NCI-H524 (cell line): ENCODE measurements around the gene NPRL2.

Source experiments
- DNase-seq, 2 experiments: peaks; one replicate each; lab custom pipeline; 2025; lab: John Stamatoyannopoulos, UW

Gene NPRL2

DNA sequence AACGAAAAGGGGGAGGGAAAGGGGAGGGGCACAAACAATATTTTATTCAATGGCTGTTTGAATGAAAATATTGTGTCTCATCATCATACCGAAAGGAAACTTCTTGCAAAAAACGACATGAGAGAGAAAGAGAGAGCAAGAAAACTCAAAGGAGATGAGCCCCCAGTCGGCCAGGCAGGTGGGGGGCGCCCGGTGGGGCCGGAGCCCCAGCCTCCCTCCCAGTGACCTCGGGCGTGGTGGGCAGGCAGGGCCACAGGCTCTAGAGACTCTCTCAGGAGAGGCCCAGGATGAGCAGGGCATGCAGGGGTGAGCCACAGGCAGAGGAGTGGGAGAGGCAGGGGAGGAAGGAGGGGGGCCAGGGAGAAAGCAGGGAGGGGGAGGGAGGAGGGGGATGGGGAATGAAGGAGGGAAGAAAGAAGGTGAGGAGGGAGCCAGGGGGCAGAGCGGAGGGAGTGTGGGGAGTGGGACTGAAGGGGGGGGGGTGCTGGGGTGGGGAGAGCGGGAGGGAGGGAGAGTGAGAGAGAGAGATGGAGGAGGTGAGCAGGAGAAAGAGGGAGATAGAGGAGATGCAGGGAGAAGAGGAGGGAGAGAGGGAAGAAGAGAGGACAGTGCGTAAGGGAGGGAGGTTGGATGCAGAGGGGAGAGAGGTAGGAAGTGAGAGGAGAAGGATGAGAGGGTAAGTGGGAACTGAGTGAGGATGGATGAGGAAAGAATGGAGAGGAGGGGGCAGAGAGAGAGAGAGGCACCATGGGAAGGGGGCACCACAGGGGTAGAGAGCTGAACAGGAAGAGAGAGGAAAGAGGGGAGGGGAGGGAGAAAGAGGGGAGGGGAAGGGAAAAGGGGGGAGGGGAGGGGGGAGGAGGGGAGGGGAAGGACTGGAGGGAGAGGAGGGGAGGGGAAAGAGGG is 22.8 kb upstream of the NPRL2 start:
- no peak for DNase-seq

DNA sequence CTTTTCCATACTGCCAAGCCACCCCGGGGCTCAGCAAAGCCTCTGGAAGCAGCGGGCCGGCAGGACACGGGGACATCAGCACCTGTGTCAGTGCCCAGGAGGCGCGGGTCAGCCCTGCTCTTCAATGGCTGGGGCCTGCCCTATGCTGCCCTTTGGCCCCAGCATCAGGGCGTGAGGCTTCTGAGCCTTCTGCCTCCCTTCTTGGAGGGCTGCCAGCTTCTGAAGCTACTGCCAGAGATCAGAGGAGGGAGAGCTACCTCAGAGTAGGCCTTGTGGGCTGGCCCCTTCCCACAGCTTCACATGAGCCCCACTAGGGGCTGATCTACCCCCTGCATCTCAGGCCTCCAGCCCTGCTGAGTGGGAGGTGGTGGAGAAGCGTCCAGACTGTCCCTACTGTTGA is 21.8 kb upstream of the NPRL2 start:
- peak in 1 of 2 experiments; percentile 19 for DNase-seq

DNA sequence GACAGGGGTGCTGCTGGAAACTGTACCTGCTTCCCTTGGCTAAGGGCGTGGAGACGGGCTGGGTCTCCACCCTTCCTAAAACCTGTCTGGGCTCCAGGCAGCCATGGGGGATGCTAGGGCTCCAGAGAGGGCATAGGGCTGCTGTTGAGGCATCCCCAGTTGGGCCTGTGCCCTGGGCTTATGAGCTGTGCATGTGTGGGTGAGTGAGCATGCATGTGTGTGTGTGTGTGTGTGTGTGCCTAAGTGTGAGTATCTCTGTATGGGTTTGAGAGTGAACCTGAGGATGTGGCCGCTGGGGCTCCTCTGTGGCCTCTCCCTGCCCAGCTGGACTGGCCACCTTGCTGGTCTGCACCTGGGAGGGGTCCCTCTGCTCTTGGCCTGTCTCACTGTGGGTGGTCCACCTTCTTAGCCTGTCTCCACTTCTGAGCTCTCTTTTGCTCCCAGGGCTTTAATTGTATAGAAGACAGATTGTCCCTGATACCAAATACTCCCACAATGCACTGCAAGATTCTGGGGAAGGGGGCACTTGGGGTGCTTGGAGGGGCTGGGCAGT is 20.6 kb upstream of the NPRL2 start:
- DNase-seq, result no peak

DNA sequence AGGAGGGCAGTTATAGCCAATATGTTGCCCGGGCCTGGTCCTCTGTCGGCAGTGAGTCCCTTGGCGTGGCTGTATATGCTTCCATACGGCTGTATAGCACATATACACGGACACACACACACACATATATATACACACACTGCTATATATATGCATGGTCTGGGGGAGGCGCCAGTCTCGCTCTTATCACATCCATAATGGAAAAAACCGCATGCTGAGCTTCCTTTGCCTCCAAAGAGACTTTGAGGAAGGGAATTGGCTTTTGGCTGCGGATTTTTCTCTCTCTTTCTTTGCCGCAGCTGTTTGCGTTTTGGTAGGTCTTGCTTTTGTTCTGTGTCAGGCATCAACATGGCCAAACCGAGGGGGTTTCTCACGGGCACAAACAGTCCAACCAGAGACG is 20.0 kb upstream of the NPRL2 start:
- peak; percentile 14 to 53 for DNase-seq

DNA sequence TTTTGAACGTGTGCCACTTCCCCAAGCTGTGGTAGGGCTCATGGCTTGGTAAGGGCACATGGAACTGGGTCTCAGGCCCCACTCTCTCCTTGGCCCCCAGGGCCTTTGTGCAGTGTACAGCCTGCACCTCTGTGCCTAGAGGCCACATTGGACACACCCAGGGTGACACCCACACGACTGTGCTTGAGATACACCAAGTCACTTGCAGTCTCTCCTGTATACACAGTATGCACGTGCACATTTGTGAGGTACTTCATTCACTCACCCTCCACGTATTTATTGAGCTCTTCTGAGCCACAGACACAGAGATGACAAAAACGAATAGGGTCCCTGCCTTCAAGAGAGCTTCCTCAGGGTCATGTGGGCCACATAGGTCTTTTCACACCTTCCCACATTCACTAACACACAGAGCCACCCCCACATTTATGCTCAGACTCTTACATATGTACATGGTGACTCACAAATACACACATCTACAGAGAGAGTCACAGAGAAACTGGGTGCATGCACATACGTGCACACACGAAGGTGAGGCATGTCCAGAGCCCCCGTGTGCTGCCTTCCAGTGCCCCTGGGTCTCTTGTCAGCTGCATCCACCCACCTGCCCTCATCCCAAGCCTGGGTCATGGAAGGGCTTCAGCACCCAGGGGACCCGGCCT is 18.6 kb upstream of the NPRL2 start:
- DNase-seq, result no peak

DNA sequence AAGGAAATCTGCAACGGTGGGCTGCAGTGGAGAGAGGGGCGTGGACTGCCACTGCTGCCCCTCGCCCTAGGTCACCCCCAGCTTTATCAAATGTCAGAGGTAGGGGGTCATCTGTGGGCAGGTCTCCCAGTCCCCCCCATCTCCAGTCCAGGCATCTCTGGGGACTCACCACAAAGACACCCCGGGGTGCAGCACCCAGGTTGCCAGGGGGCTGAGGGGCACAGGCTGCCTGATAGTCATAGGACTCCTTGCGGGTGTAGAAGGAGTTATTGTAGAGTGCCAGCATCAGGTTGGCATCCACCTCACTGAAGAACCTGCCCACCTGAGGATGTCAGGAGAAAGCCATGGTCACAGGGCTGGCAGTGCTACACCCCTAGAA is 15.3 kb upstream of the NPRL2 start:
- no peak for DNase-seq

DNA sequence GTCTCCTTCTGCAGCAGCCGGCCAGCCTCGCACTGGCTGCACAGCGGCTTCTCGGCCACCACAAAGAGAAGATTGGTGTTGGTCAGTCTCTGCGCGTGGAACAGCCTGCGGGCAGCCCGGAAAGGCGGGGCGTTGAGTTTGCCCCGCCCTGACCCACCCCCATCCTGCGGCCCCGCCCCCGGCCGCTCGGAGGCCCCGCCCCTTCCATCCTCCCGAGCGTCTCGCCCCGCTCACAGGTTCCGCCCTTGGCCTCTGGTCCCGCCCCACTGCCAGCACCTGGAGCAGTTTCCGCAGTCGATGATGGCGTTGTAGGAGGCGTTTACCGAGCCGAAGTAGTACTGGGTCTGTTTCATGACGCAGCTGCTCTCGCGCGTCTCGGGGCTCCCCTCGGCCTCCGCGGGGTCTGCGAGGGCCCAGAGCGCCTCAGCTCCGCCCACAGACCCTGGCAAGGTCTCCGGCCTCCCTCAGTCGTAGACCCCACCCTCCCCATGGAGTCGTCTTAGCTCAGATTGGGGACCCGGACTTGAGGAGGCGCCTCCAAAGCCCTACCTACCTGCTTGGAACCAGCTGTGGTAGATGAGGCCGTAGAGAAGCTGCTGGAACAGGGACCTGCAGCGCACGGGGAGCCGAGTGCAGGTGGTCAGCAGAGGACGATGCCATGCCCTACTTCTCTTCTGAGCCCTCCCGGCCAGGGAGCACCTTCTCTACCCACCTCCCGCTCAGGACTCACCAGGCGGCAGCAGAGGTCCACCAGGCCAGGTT is 14.7 kb upstream of the NPRL2 start:
- DNase-seq, result no peak

DNA sequence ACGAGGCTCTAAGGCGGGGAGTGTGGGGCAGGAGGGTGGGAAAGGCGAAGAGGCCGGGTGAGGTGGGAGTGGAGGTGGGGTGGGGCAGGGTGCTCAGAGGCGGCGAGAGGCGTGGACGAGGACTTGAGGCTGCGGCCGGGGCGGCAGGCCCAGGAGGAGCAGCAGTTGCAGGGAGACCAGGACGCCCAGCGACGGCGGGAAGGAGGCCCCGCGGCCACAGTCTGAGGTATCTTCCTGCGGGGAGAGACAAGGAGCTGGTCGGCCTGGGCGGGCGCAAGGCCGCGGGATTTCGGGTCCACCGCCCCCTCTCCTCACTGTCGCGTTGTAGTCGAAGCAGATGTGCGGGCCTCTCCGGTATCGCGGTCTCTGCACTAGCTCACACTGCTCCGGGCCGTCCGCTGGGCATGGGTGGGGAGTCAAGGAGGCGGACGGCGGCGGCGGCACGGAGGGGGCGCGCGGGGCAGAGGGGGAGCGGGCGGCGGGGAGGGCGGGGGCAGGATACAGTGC is 14.1 kb upstream of the NPRL2 start:
- no peak for DNase-seq

DNA sequence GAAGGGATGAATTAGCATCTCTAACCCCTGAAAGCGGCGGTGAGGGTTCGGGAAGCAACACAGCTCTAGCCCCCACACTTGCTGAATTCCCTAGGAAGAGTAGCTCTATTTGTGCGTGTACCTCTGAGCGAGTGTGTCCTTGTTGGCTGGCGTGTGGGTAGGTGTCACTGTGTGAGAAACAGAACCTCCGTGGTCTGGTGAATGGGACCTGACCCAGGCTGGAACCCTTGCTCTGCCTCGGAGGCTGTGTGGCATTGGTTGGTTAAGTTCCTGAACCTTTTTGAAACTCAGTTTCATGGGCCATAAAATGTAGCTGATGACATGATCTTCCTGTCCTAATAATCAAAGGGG is 9.2 kb upstream of the NPRL2 start:
- DNase-seq, result no peak

DNA sequence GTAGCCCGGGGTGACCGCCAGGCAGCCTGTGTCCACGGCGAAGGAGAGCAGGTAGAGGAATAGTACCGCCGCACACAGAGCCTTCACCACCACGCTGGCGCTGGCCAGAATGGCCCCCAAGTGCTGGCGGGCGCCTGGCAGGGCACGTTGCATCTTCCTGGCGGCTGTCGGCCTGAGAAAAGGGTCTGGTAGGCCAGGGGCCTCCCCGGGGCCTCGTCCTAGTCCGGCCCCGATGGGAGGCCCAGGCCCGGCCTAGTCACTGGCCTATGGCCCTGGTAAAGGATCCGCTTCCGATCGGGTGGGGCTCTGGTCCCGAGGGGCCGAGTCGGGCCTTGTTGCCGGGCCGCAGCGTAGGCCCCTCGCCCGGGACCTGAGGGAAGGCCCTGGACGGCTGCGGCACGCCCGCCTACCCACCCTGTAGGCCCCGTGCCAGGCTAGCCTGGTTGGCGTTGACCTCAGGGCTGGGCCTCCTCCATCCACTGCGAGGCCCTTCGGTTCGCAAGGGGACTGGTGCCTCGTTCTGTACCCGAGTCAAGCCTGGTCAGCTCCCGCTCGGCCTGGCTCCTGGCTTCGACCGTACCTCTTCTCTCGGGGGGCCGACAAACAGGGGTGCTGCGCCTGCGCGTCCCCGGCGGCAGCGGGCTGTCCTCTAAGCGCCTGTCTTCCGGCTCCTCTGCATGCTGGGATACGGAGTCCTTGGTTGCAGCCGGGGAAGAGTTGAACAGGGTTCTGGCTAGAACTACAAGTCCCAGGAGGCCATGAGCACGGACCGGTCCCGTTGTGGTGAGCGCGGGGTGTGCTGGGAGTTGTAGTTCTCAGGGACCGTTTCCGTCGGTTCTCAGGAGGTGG is 8.6 kb upstream of the NPRL2 start, which contains the start of gene TMEM115:
TMEM115 (minus strand) TSS at position 611 of the 849 bp plus-strand sequence; CDS start at position 153, 458 bp downstream.
- peak; percentile 95 to 97 for DNase-seq

DNA sequence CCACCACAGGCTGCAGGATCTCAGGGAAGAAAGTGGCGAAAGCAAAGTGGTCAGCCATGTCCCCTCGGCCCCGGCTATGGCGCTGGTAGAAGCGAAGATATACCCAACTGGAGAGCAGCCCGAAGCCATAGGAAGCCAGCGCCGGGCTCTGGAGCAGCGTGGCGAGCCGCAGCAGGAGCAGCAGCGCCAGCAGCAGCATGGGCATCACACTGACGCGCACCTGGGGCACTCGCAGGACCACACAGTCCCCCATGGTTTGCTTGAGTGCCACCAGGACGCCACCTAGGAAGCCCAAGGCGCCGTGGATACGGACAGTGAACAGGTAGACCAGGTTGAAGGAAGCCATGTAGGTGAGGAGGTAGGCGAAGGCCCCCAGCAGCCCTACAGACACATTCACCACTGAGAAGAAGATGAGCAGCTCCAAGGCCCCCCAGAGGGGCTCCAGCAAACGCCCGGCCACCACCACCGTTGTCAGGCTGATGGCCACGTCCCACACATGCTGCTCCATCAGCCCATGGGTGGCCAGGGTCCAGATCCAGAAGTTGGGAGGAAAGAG is 7.9 kb upstream of the NPRL2 start:
- no peak for DNase-seq

DNA sequence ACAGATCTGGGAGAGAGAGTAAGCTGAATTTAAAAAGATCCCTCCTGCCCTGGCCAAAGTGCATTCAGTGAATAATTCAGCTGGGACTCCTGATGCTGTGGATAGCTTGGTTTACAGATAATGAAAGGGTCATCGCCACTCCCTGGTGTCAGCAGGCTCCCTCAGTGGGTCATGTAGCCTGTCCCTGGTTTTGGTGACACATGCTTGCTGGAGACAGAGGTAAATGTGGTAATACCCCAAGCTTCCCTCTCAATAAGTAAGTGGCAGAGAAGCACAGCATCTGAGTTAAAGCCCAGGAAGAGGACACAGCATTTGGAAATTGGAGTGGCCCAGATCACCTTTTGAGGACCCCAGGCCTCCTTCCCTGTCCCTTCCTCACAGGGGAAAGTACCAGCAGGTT is 6.9 kb upstream of the NPRL2 start:
- DNase-seq, result no peak

DNA sequence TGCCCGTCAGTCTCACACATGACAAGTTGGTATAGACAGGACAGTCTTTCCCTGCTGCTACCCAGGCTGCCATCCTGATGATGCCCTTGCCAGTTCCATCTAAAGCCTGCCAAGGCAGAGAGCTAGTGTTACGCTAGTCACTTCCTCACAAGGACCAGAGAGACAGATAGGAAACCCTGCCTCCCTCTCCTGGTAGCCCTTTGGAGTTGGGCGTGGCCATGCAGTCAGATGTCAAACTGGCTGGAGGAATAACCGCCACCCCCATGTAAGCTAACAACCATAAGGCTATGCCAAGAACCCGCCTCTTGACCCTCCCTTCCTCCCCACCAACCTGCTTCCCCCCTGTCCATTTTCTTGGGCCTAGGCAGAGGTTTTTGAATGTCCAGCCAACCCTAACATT is 6.0 kb upstream of the NPRL2 start:
- DNase-seq, result no peak

DNA sequence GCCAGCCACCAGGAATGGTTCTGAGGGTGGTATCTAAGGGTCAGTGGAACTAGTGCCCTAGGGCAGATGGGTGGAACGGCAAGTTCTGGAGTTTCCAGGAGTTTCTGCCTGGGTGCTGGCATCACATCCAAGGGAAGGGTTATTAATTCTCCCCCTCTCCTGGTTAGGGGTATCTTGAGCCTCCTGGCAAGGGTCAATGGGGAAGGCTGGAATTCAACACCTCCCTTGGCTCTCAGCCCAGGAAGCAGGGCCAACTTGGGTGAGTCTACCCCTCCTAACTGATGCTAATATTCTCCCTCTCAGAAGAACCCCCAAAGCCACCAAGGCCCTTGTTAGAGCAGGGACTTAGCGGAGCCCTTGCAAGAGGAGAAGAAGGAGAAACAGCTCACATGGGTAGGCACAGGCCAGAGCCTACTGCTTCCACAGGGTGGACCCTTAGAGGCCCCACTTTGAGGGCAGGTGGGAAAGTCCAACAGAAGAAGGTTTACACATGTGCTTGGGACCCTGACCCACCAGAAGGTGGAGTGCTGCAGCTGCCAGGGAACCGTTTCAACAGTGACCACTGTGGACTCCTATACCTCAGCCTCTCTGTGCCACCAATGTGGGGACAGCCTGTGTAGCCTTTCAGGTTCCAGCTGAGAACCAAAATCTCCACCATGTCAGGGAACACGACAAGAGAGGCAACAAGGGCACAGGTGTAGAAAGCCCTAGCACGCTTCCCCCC is 5.4 kb upstream of the NPRL2 start:
- no peak for DNase-seq

DNA sequence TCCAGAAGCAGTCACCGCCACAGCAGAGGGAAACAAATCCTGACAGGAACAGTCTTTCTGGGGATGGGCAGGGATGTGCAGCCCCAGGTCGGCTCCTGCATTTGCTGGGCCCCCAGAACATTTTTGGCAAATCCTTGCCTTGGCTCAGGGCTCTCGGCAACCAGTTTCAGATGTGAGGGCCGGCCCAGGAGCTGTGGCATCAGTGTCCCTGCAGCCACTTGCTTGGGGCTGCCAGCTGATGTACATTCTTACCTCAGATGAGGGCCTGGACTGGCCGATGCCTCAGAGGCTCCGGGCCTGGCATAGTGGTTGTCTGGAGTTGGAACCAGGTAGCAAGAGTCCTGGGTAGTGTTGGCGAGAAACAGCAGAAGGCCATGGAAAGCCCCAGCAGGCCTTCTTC is 4.3 kb upstream of the NPRL2 start:
- no peak for DNase-seq

DNA sequence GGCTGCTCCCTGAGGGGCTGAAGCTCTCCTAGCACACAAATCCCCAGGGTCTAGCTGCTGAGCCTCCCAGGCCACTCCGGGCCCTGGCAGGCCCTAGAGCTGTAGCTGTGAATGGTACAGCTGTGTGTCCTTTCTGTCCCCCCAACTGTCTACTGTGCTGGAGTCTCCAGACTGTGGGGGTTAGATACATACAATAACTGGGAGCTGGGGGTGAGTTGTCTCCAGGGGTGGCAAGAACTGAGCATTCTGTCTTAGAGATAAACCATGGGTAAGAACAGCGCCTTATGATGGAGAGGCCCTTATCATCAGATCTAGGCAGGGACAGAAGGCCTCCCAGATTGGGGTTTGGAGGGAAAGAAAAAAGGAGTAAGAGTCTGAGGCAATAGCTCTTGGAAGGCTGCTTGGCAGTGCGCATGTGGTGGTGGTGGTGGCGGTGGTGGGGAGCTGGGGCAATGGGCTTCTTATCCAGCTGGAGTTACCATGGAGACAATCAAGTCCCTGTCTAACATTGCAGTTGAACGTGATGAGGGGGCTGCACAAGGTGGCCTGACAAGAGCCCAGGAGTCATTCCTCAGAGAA is 3.7 kb upstream of the NPRL2 start:
- no peak for DNase-seq

DNA sequence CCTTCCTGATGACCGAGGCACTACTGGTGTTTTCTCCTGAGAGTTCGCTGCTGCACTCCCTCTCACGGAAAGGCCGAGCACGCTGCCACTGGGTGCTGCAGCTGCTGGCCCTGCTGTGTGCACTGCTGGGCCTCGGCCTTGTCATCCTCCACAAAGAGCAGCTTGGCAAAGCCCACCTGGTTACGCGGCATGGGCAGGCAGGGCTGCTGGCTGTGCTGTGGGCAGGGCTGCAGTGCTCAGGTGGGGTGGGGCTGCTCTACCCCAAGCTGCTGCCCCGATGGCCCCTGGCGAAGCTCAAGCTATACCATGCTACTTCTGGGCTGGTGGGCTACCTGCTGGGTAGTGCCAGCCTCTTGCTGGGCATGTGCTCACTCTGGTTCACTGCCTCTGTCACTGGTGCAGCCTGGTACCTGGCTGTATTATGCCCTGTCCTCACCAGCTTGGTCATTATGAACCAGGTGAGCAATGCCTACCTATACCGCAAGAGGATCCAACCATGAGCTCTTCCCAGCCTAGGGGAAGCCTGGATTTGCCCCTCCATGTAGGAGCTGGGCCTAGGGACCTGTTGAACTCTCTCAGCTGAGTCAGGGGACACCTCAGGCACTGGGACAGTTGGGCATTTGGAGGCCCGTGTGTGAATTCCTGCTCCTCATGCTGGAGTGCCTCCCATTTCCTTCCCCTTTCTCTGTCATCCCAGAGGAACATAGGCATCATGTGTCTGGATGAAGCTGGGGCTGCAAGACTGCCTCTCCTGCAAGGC is 2.9 kb upstream of the NPRL2 start:
- no peak for DNase-seq

DNA sequence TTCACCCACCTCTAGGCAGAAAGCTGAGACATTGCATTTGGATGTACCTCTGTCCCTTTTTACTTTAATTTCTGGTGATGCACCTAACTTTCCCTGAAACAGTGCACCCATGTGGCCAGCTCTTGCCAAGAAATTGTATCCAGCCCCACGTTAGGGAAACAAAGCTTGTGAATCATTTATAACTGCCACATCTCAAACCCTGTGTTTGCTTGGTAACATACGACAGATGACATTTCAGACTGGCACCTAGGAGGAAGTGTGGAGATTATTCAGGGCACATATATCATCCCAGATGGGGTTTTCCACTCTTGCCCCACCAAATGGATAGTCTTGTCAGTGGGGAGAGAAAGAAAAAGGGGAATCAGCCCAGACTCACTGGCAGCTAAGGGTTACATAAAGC is 2.2 kb upstream of the NPRL2 start:
- DNase-seq, result no peak

DNA sequence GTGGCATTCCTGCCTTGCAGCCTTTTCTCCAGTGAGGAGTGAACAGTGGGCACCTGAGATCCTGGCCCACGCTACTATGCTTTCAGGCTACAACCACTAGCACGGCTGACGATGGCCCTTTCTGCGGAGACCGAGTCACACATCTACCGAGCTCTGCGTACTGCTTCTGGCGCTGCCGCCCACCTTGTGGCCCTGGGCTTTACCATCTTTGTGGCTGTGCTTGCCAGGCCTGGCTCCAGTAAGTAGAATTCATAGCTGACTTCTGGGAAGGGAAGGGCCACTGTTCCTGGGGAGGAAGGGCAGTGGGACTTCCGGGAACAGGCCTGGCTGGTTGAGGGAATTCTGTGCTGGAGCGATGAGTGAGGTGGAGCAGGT is 735 bp upstream of the NPRL2 start:
- no peak for DNase-seq
